ENCODE results near the gene PRSS48. TPM values are rescaled to one million over a fixed set of nuclear protein-coding genes. Genes with fewer than 3 reads are reported as not detected.
"Not testable (repeated sequence)": the region's sequence is repeated elsewhere in the genome, so short reads cannot be mapped to it uniquely, and the experiment has no call there.

Gene PRSS48
- total RNA-seq (2014; rRNA removed; shearing (Covaris generic)) = not detected in 2 replicates

DNA sequence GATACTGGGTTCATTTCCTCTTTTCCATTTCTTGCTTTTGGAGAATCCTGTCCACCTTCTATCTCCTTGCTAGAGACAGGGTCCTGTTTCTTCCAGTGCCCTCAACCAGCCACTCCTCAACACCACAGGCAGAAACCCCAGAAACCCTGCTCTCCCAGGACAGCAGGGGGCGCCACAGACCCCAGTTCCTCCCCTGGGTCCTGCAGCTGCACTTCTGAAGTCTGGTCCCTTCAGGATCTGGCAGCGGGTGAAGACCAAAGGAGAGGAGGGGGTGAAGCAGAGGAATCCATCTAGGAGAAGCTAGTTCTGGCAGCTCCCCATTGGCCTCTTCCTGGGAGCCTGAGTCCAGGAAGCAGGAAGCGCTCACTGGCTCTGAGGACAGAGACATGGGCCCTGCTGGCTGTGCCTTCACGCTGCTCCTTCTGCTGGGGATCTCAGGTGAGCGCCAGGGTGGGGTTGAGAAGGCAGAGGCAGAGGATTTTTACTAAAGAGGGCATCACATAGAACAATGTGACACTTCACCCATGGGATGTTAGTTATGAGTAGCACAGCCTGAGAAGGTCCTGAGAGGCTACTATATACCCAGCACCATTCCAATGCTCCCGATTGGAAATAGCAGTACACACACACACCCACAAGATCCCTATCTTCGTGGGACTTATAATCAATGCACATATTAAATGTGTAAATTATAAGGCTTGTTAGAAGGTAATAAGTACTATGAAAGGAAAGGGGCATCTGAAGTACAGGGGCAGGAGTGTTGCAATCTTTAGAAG is at the start of gene PRSS48:
Gene PRSS48, plus strand, starts transcription at position 375 of the 776 bp plus-strand sequence. Its CDS starts 12 bp downstream, at position 387.
- DNase-seq (ENCODE audit: low read depth) = peak; percentile 45

GRCh38 chr4:151227172-151227571 is 49.8 kb upstream of the PRSS48 start:
- no peak for DNase-seq (ENCODE audit: low read depth)

DNA sequence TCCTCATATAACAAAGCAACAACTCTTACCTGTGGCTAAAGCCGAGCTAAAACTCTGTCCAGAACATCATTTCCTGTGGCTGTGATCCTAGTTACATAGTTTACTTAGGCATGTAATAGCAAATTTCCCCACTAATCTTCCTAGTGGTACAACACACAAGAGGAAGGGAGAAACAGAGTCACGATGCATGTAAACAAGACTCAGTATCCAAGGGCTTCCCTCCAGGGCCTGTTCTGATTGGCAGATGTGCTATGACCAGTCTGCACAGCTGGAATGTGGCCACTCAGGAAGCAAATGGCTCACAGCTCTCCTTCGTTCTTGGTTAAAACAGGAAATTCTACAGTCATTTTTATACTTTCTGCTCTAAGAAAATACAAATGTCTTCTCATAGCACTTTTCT is 49.2 kb upstream of the PRSS48 start:
- peak; percentile 45 for DNase-seq (ENCODE audit: low read depth)

DNA sequence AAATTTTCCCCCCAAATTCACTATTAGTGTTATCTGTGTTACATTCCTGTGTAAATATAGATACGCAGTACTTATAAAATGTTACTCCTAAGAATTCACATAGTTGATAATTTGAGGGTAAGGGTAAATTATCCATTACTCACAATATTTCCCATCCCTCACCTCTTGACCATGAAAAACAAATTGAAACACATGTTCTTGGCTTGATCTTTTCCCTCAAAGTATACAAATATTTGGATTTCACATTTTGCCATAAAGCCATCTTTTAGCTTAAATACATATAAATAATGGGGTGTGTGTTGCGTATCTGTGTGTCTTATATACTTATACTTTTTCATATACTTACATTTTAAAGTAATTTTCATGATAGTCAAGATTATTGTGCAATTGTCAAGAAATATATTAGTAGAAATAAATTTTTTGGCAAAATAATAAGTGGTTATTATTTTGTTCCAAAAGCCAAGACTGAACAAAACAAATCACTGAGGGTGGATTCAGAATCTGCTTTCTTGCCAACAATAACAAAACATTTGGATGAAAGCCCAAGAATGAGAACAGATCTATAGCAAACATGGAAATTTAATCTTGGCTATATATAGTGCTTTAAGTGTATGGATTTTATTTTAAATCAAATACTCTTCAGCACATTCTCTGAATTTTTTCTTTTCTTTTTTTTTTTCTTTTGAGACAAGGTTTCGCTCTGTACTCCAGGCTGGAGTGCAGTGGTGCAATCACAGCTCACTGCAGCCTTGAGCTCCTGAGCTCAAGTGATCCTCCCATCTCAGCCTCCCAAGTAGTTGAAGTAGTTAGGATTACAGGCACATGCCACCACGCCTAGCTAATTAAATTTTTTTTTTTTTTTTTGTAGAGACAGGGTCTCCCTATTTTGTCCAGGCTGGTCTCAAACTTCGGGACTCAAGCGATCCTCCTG is 48.5 kb upstream of the PRSS48 start:
- no peak for DNase-seq (ENCODE audit: low read depth)

DNA sequence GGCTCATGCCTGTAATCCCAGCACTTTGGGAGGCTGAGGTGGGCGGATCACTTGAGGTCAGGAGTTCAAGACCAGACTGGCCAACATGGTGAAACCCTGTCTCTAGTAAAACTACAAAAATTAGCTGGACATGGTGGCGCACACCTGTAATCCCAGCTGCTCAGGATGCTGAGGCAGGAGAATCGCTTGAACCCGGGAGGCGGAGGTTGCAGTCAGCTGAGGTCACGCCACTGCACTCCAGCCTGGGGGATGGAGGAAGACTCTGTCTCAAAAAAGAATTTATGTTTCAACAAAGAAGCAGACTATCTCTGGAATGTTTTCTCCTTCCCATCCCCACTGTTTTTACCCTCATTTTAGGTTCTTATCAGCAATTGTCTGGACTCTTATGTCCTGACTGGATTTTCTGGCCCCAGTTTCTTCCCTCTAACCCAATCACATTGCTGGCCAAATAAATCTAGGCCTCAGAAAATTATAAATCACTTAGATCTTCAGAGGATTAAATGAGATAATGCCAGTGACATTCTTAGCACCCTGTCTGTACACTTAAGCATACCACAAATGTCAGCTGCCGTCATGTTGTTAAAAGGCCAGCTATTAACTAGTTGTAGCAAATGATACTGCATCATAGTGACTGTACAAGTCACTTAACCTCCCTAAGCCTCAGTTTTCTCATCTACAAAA is 44.9 kb upstream of the PRSS48 start:
- no peak for DNase-seq (ENCODE audit: low read depth)

- DNase-seq (ENCODE audit: low read depth) = no peak
These were observed 43.4 kb upstream of the PRSS48 start for GRCh38 chr4:151233600-151233999.

GRCh38 chr4:151235373-151235772 is 41.6 kb upstream of the PRSS48 start:
- not testable (repeated sequence) for DNase-seq (ENCODE audit: low read depth)

DNA sequence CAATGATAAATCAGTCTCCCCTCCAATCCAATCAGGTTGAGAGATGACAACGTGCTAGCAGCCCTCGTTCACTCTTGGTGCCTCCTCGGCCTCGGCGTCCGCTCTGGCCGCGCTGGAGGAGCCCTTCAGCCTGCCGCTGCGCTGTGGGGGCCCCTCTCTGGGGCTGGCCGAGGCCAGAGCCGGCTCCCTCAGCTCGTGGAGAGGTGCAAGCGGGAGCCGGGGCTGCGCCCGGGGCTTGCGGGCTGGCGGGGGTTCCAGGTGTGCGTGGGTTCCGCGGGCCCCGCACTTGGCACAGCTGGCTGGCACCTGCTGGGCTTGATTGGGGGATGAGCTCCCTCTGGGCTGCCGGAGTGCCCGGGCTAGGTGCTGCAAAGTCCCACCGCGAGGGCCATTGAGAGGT is 40.9 kb upstream of the PRSS48 start:
- no peak for DNase-seq (ENCODE audit: low read depth)

DNA sequence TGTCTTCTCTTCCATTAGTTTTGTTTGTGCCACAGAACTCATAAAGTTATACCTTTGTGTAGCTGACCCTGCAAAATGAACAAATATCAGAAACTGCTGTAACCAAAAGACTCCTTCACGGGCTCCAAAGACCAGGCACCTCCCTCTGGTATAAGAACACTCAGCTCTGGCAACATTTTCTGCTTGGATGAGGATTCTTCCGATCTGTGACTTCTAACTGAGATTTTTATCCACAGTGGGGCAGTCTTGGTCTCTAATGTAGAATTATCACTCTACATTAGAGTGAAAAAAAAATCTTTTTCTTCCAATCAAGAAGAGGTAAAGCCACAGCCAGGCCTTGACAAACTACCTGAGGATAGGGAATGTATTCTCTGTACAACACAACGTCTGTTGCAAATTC is 38.5 kb upstream of the PRSS48 start:
- no peak for DNase-seq (ENCODE audit: low read depth)

GRCh38 chr4:151239608-151240007 is 37.4 kb upstream of the PRSS48 start:
- no peak for DNase-seq (ENCODE audit: low read depth)

DNA sequence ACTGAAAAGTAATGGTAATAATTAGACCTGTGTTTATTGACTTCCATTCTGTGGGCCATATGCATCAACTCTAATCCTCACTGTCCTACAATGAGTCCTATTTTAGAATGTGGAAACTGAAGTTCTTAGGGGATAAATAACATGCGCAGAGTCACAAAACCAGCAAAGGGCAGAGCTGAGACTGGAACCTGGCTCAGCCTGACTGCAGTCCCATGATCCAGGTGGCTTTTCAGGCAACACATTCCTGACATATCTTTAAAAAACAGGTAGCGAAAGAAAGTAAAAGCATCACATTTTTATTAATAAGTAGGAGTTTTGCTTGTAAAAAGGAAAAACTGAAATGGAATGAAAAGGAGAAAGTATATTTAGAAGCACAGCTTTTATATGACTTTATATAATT is 34.7 kb upstream of the PRSS48 start:
- no peak for DNase-seq (ENCODE audit: low read depth)

- no peak for DNase-seq (ENCODE audit: low read depth)
These were observed 30.2 kb upstream of the PRSS48 start for GRCh38 chr4:151246742-151247141.

DNA sequence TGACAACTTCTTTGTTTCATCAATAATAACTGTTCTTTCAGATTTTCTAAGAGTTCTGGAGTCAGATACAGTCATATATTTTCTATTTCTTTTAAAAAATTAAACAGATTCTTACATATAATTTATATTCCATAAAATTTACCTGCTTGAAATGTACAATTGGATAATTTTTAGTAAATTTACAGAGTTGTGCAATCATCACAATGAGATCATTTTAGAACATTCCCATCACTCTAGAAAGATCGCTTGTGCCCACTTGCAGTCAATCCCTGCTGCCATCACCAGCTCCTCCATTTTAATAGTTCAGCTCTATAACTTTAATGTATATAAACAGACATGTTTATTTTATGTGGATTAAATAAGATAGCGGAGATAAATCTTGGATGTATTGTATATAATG is 29.6 kb upstream of the PRSS48 start:
- no peak for DNase-seq (ENCODE audit: low read depth)

DNA sequence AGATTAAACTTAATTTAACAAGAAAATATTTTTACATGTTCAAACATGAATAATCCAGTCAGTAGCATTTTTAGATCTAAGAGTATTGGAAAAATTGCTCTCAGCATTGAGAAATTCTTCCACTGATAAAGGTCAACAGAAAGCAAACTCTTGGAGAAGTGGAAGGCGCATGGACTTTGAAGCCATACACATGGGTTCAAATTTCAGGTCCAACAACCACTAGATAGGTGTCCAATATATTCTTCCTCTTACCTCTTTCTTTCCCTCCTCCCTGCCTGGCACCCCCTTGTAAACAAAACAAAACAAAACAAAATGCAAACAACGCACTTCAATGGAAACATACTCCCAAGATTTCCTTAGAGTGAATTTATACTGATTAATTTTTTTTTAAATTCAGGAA is 28.4 kb upstream of the PRSS48 start:
- no peak for DNase-seq (ENCODE audit: low read depth)

GRCh38 chr4:151250706-151251105 is 26.3 kb upstream of the PRSS48 start:
- no peak for DNase-seq (ENCODE audit: low read depth)

GRCh38 chr4:151251603-151252304 is 25.2 kb upstream of the PRSS48 start:
- no peak for DNase-seq (ENCODE audit: low read depth)

DNA sequence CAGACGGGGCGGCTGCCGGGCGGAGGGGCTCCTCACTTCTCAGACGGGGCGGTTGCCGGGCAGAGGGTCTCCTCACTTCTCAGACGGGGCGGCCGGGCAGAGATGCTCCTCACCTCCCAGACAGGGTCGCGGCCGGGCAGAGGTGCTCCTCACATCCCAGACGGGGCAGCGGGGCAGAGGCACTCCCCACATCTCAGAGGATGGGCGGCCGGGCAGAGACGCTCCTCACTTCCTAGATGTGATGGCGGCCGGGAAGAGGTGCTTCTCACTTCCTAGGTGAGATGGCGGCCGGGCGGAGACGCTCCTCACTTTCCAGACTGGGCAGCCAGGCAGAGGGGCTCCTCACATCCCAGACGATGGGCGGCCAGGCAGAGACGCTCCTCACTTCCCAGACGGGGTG is 21.7 kb upstream of the PRSS48 start:
- DNase-seq (ENCODE audit: low read depth) = not testable (repeated sequence)

DNA sequence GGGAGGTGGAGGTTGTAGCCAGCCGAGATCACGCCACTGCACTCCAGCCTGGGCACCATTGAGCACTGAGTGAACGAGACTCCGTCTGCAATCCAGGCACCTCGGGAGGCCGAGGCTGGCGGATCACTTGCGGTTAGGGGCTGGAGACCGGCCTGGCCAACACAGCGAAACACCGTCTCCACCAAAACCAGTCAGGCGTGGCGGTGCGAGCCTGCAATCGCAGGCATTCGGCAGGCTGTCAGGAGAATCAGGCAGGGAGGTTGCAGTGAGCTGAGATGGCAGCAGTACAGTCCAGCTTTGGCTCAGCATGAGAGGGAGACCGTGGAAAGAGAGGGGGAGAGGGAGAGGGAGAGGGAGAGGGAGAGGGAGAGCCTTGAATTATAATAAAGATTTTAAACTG is 21.3 kb upstream of the PRSS48 start:
- DNase-seq (ENCODE audit: low read depth) = not testable (repeated sequence)

GRCh38 chr4:151256134-151256533 is 20.8 kb upstream of the PRSS48 start:
- DNase-seq (ENCODE audit: low read depth) = no peak

- DNase-seq (ENCODE audit: low read depth) = no peak
These were observed 19.3 kb upstream of the PRSS48 start for GRCh38 chr4:151257704-151258103.

- no peak for DNase-seq (ENCODE audit: low read depth)
These were observed 17.2 kb upstream of the PRSS48 start for GRCh38 chr4:151259752-151260151.

DNA sequence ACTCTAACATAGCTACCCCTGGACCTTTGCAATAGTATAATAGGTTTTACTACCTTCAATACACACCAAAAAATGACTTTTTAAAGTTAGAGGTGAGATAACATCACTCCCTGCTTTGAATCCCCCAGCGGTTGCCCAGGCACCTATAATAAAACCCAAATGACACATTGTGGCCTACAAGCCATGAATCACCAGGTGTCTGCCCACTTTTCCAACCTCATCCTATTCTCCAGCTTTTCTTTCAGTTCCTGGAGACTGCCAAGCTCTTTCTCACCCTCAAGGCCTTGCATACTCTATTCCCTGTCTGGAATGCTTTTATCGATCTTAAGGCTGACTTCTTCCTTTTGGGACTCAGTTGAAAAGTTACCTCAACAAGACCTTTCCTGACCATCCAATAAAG is 16.4 kb upstream of the PRSS48 start:
- peak; percentile 41 for DNase-seq (ENCODE audit: low read depth)

Measured in Daoy (cell line).